ENCODE measurements around the gene LAGE3. TPM values are rescaled to one million over a fixed set of nuclear protein-coding genes. Genes with fewer than 3 reads are reported as not detected.

The LAGE3 gene
- total and polyA plus RNA-seq, 10 of the 15 experiments (the other 5 are each of a cell fraction or from before 2014, with no cell fraction given) = 5.3 to 63.7 (median 19.7) TPM

DNA sequence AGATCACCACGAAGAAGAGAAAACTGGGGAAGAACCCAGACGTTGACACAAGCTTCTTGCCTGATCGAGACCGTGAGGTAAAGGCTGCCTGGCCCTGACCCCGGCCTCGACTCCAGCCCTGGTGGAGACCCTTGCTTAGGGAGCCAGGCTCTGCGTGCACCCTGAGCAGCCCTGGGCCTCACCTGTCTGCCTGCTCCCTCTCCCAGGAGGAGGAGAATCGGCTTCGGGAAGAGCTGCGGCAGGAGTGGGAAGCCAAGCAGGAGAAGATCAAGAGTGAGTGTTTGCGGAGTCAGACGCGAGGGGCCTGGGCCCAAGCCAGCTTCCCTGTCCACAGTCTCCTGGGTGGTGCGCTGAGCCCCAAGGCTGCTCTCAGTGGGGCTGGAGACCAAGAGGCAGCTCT, 30.6 kb downstream of the LAGE3 start (continued):
- no peak for TF ChIP-seq SKIL (IDR thresholded peaks at IDR 0.05; ENCODE audit: low read depth, poor library complexity, severe bottlenecking)
- TF ChIP-seq, protein P1, sequence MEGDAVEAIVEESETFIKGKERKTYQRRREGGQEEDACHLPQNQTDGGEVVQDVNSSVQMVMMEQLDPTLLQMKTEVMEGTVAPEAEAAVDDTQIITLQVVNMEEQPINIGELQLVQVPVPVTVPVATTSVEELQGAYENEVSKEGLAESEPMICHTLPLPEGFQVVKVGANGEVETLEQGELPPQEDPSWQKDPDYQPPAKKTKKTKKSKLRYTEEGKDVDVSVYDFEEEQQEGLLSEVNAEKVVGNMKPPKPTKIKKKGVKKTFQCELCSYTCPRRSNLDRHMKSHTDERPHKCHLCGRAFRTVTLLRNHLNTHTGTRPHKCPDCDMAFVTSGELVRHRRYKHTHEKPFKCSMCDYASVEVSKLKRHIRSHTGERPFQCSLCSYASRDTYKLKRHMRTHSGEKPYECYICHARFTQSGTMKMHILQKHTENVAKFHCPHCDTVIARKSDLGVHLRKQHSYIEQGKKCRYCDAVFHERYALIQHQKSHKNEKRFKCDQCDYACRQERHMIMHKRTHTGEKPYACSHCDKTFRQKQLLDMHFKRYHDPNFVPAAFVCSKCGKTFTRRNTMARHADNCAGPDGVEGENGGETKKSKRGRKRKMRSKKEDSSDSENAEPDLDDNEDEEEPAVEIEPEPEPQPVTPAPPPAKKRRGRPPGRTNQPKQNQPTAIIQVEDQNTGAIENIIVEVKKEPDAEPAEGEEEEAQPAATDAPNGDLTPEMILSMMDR (IDR thresholded peaks at IDR 0.05 in 2 of 3, conservative IDR thresholded peaks at IDR 0.05 in 1 of 3; ENCODE audit: control insufficient read depth in 2 of 3, extremely low read depth in 1 of 3, insufficient read depth in 1 of 3, low read depth in 3 of 3, low read length in 3 of 3) = no peak
- no peak for TF ChIP-seq CUX1 (IDR thresholded peaks at IDR 0.05; ENCODE audit: insufficient replicate concordance, low read depth, low read length)

All from GM12878 (cell line).